Measurements from ENCODE around the gene MACROD2.

GRCh38 chr20:14331646-14332045, 336.3 kb downstream of the MACROD2 start:
- TF ChIP-seq CTCF (conservative IDR thresholded peaks at IDR 0.05; ENCODE audit: low read depth in 2 of 2), result no peak
- no peak for TF ChIP-seq POLR2AphosphoS5 (IDR thresholded peaks at IDR 0.05; ENCODE audit: low read depth)
- no peak for TF ChIP-seq EZH2 (IDR thresholded peaks at IDR 0.05; ENCODE audit: low read depth, unreplicated experiment)
- TF ChIP-seq CREB1 (CRISPR knock-in tag; IDR thresholded peaks at IDR 0.05; ENCODE audit: low read depth), result no peak
- no peak for TF ChIP-seq JUNB (IDR thresholded peaks at IDR 0.05; ENCODE audit: unreplicated experiment)
- TF ChIP-seq REST (IDR thresholded peaks at IDR 0.05; ENCODE audit: unreplicated experiment), result no peak

Data from GM23338 (cell line).